ENCODE measurements around the gene USF3. TPM values are rescaled to one million over a fixed set of nuclear protein-coding genes. Genes with fewer than 3 reads are reported as not detected.

USF3 gene
- total and polyA plus RNA-seq, 2 of the 8 experiments (the other 6 are each of a cell fraction or from before 2014, with no cell fraction given) = 9.6 to 18.5 TPM

DNA sequence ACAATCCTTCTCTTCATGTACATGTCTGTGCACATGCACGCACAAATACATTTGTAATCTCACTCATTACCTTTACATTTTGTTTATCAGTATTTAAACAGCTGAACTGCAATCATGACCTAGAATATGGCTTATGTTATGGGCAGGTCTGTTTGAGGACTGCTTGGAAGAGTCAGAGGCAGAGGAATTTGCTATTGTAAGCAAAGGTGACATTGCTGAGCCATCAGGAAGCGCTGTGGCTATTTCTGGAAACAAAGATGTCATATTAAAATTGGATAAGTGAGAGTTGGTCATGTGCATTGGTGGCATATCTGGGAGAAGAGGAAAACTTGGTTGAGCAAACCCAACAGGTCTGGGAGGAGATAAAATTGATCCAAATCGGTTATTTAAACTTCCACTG, 41.6 kb downstream of the USF3 start:
- no peak overlapping the region for H4K91ac ChIP-seq (replicated peaks; ENCODE audit: insufficient read length, low read length)
- H3K27ac ChIP-seq (ENCODE audit: low read depth, low read length) = no peak overlapping the region
- H3K4me2 ChIP-seq (ENCODE audit: insufficient read depth in 1 of 2, low read depth in 2 of 2, low read length in 2 of 2) = no peak overlapping the region
- FAIRE-seq = no peak
- no peak overlapping the region for H3K4me3 ChIP-seq (ENCODE audit: extremely low read depth in 1 of 4, insufficient read depth in 2 of 4, low read depth in 3 of 4, low read length in 4 of 4)
- H3K79me1 ChIP-seq (ENCODE audit: low read depth, low read length) = no peaks in the 10 kb centered on the region
- peaks cover 2 to 10% (median 6%) of the 10 kb centered on the region in 4 experiments; a peak in 5 of 8 replicates for H3K36me3 ChIP-seq (ENCODE audit: control insufficient read depth in 2 of 4, insufficient read depth in 4 of 4, low read length in 3 of 4)
- no peak overlapping the region for H2BK5ac ChIP-seq (ENCODE audit: low read depth, low read length)
- H3K9ac ChIP-seq (replicated peaks in 1 of 4; ENCODE audit: extremely low read depth in 1 of 4, low read depth in 3 of 4, low read length in 3 of 4) = no peak overlapping the region
- H3K4ac ChIP-seq (replicated peaks; ENCODE audit: insufficient read length, low read depth, low read length) = no peak overlapping the region
- no peak overlapping the region for H3K56ac ChIP-seq (replicated peaks; ENCODE audit: insufficient read length, low read depth, low read length)
- H2BK120ac ChIP-seq (replicated peaks; ENCODE audit: low read depth, low read length) = no peak overlapping the region
- no peaks in the 10 kb centered on the region for H3K9me3 ChIP-seq (ENCODE audit: insufficient read depth in 2 of 2, low read depth in 1 of 2, low read length in 1 of 2)
- H4K20me1 ChIP-seq (replicated peaks in 1 of 2; ENCODE audit: control insufficient read depth in 1 of 2, insufficient read depth in 2 of 2, low read length in 2 of 2) = no peaks in the 10 kb centered on the region
- no peak for DNase-seq (ENCODE audit: low read depth in 1 of 2, low spot score in 2 of 2)
- H3K27me3 ChIP-seq (replicated peaks in 1 of 4; ENCODE audit: control insufficient read depth in 3 of 4, extremely low read depth in 1 of 4, insufficient read depth in 3 of 4, low read length in 3 of 4) = no peaks in the 10 kb centered on the region
- no peak overlapping the region for H3K23ac ChIP-seq (ENCODE audit: insufficient read length)
- H4K5ac ChIP-seq (ENCODE audit: insufficient read length, low read depth, low read length) = no peak overlapping the region
- H3K23me2 ChIP-seq (ENCODE audit: low read depth, low read length) = no peaks in the 10 kb centered on the region; the same call in 1 of the 2 replicates
- no peak overlapping the region for H2BK15ac ChIP-seq (ENCODE audit: low read length)
- H3K14ac ChIP-seq (ENCODE audit: insufficient read length) = no peak overlapping the region
- TF ChIP-seq SAP30 (IDR thresholded peaks at IDR 0.05; ENCODE audit: insufficient read depth, insufficient replicate concordance, low read length) (no peak), SIN3A (conservative IDR thresholded peaks at IDR 0.05 in 1 of 2, IDR thresholded peaks at IDR 0.05 in 1 of 2; ENCODE audit: low read depth in 1 of 2, low read length in 2 of 2) (no peak), GTF2F1 (IDR thresholded peaks at IDR 0.05; ENCODE audit: borderline replicate concordance, low read depth, low read length) (no peak), CHD2 (IDR thresholded peaks at IDR 0.05; ENCODE audit: low read length) (no peak)
- H2AFZ ChIP-seq (ENCODE audit: low read length) = no peak overlapping the region
- no peak overlapping the region for H2AK5ac ChIP-seq (ENCODE audit: low read depth, low read length)
- no peak overlapping the region for H2BK20ac ChIP-seq (ENCODE audit: low read length)
- WGBS, 2 experiments (ENCODE audit: extremely low coverage in 1 of 2, insufficient coverage in 1 of 2, insufficient read length in 1 of 2, insufficient replicate concordance in 2 of 2, low coverage in 1 of 2, low lambda C conversion rate in 2 of 2, missing lambda C conversion rate in 1 of 2) = 87% methylated on average over 3 of the region's 3 CpGs; no CpG with 5 or more reads in 1 of the 2 experiments
- POLR2A ChIA-PET (ENCODE audit: partially characterized antibody) = no interaction called here
- H3K79me2 ChIP-seq (ENCODE audit: control insufficient read depth in 1 of 2, insufficient read depth in 2 of 2, low read length in 2 of 2) = no peaks in the 10 kb centered on the region
- no peak overlapping the region for H4K8ac ChIP-seq (ENCODE audit: extremely low read depth, insufficient read depth, low read length)
- H3K18ac ChIP-seq (ENCODE audit: extremely low read depth, low read length) = no peak overlapping the region
- CTCF ChIA-PET (ENCODE audit: partially characterized antibody) = no interaction called here
- H2BK12ac ChIP-seq (ENCODE audit: low read depth, low read length) = no peak overlapping the region
- no peaks in the 10 kb centered on the region for H3K4me1 ChIP-seq (replicated peaks in 1 of 4; ENCODE audit: control insufficient read depth in 3 of 4, insufficient read depth in 4 of 4, low read length in 3 of 4)

Measured in H1 (cell line).